H9 (cell line): ENCODE measurements around the gene CHRNA3. TPM values are rescaled to one million over a fixed set of nuclear protein-coding genes. Genes with fewer than 3 reads are reported as not detected.

Source experiments
- DNase-seq: peaks from one replicate; pipeline ENCODE4 v3.0.0-alpha.2; 2017
- H2AFZ ChIP-seq: one replicate; pipeline ENCODE4 v1.6.1; 2013; ENCODE audit warnings: mild to moderate bottlenecking, low read length, control low read depth, moderate library complexity
- H2AK5ac ChIP-seq: 2 replicates; pipeline ENCODE4 v1.6.1; 2013; ENCODE audit warnings: low read length, control low read depth, mixed read lengths; ENCODE audit not compliant: insufficient read length
- H2BK120ac ChIP-seq: one replicate; pipeline ENCODE4 v1.6.1; 2013; ENCODE audit warnings: low read depth, mild to moderate bottlenecking, low read length, control low read depth, inconsistent platforms; ENCODE audit not compliant: poor library complexity, severe bottlenecking
- H2BK12ac ChIP-seq: 2 replicates; pipeline ENCODE4 v1.6.1; 2013; ENCODE audit warnings: low read length, control low read depth, mixed read lengths, low read depth; ENCODE audit not compliant: insufficient read length
- H2BK15ac ChIP-seq: 2 replicates; pipeline ENCODE4 v1.6.1; 2013; ENCODE audit warnings: low read depth, low read length, control low read depth
- H2BK20ac ChIP-seq: one replicate; pipeline ENCODE4 v1.6.1; 2013; ENCODE audit warnings: low read depth, mild to moderate bottlenecking, low read length, control low read depth, inconsistent platforms; ENCODE audit not compliant: poor library complexity, severe bottlenecking
- H2BK5ac ChIP-seq: 2 replicates; pipeline ENCODE4 v1.6.1; 2013; ENCODE audit warnings: low read length, control low read depth, mixed read lengths; ENCODE audit not compliant: insufficient read length
- H3K14ac ChIP-seq: 2 replicates; pipeline ENCODE4 v1.6.1; 2013; ENCODE audit warnings: low read length, control low read depth; ENCODE audit not compliant: insufficient read depth
- H3K18ac ChIP-seq: 2 replicates; pipeline ENCODE4 v1.6.1; 2013; ENCODE audit warnings: low read depth, mild to moderate bottlenecking, mixed read lengths, low read length, control low read depth; ENCODE audit not compliant: insufficient read length
- H3K23ac ChIP-seq: 2 replicates; pipeline ENCODE4 v1.6.1; 2013; ENCODE audit warnings: low read length, control low read depth, mixed read lengths, low read depth; ENCODE audit not compliant: insufficient read length
- H3K23me2 ChIP-seq: 2 replicates; pipeline ENCODE4 v1.6.1; 2013; ENCODE audit warnings: low read depth, mild to moderate bottlenecking, mixed read lengths, low read length, control low read depth; ENCODE audit not compliant: insufficient read length, poor library complexity, severe bottlenecking
- H3K27ac ChIP-seq: 2 replicates; pipeline ENCODE4 v1.5.1; 2013; ENCODE audit warnings: low read length, control low read depth, mixed read lengths, low read depth; ENCODE audit not compliant: insufficient read length
- H3K27me3 ChIP-seq: 2 replicates; pipeline ENCODE4 v1.6.1; 2013; ENCODE audit warnings: low read length, control low read depth, inconsistent platforms; ENCODE audit not compliant: insufficient read depth
- H3K4ac ChIP-seq: 2 replicates; pipeline ENCODE4 v1.6.1; 2013; ENCODE audit warnings: low read depth, mild to moderate bottlenecking, control low read depth, inconsistent platforms, low read length, moderate library complexity
- H3K4me1 ChIP-seq: 2 replicates; pipeline ENCODE4 v1.6.1; 2013; ENCODE audit warnings: low read length, control low read depth, inconsistent platforms; ENCODE audit not compliant: insufficient read depth
- H3K4me2 ChIP-seq: 2 replicates; pipeline ENCODE4 v1.6.1; 2013; ENCODE audit warnings: low read length, control low read depth, mixed read lengths; ENCODE audit not compliant: insufficient read length, insufficient read depth
- H3K56ac ChIP-seq: 2 replicates; pipeline ENCODE4 v1.6.1; 2013; ENCODE audit warnings: low read depth, mild to moderate bottlenecking, mixed read lengths, low read length, control low read depth; ENCODE audit not compliant: insufficient read length
- H3K79me1 ChIP-seq: 2 replicates; pipeline ENCODE4 v1.6.1; 2013; ENCODE audit warnings: low read depth, mild to moderate bottlenecking, moderate library complexity, low read length, control low read depth, inconsistent platforms; ENCODE audit not compliant: insufficient read depth, poor library complexity, severe bottlenecking
- H3K79me2 ChIP-seq: 2 replicates; pipeline ENCODE4 v1.6.1; 2013; ENCODE audit warnings: low read length, control low read depth, inconsistent platforms; ENCODE audit not compliant: insufficient read depth
- H3K9ac ChIP-seq: 2 replicates; pipeline ENCODE4 v1.6.1; 2013; ENCODE audit warnings: low read length, control low read depth, mixed read lengths; ENCODE audit not compliant: insufficient read length; ENCODE audit errors: extremely low read depth
- H3K9me3 ChIP-seq: one replicate; pipeline ENCODE4 v1.6.1; 2013; ENCODE audit warnings: low read depth, low read length, inconsistent platforms; ENCODE audit not compliant: control insufficient read depth
- H3T11ph ChIP-seq: one replicate; pipeline ENCODE4 v1.6.1; 2013; ENCODE audit warnings: mild to moderate bottlenecking, low read length, control low read depth, inconsistent platforms
- H4K20me1 ChIP-seq: one replicate; pipeline ENCODE4 v1.6.1; 2013; ENCODE audit not compliant: control insufficient read depth, insufficient read length, insufficient read depth
- H4K5ac ChIP-seq: 2 replicates; pipeline ENCODE4 v1.6.1; 2013; ENCODE audit warnings: low read depth, mild to moderate bottlenecking, mixed read lengths, low read length, control low read depth; ENCODE audit not compliant: insufficient read length
- H4K8ac ChIP-seq: replicated peaks from 2 replicates; pipeline ENCODE4 v1.6.1; 2013; ENCODE audit warnings: low read length, control low read depth, mixed read lengths, low read depth; ENCODE audit not compliant: insufficient read length
- H4K91ac ChIP-seq: 2 replicates; pipeline ENCODE4 v1.6.1; 2013; ENCODE audit warnings: low read depth, mild to moderate bottlenecking, moderate library complexity, mixed read lengths, low read length, control low read depth; ENCODE audit not compliant: insufficient read length
- H3K27ac Mint-ChIP-seq, 3 experiments: 2 replicates in 2 of 3; 3 replicates in 1 of 3; pipeline ENCODE4 v1.8.0; 2020 to 2021; ENCODE audit warnings: mixed read lengths in 3 of 3, mild to moderate bottlenecking in 1 of 3, moderate library complexity in 1 of 3
- H3K27me3 Mint-ChIP-seq: 2 replicates; pipeline ENCODE4 v1.8.0; 2021; ENCODE audit warnings: low read depth, mild to moderate bottlenecking, moderate library complexity, mixed read lengths
- H3K36me3 Mint-ChIP-seq, 3 experiments: 2 replicates in 2 of 3; 3 replicates in 1 of 3; pipeline ENCODE4 v1.8.0; 2020 to 2021; ENCODE audit warnings: low read depth in 3 of 3, mixed read lengths in 3 of 3; ENCODE audit not compliant: insufficient read depth in 1 of 3
- H3K4me1 Mint-ChIP-seq, 2 experiments: 2 replicates each; pipeline ENCODE4 v1.8.0; 2020; ENCODE audit warnings: mixed read lengths in 2 of 2
- H3K4me3 Mint-ChIP-seq, 2 experiments: 2 replicates in 1 of 2; 3 replicates in 1 of 2; pipeline ENCODE4 v1.8.0; 2020 to 2021; ENCODE audit warnings: mild to moderate bottlenecking in 2 of 2, mixed read lengths in 2 of 2, moderate library complexity in 1 of 2
- H3K9me3 Mint-ChIP-seq, 2 experiments: 2 replicates in 1 of 2; 3 replicates in 1 of 2; pipeline ENCODE4 v1.8.0; 2020; ENCODE audit warnings: mild to moderate bottlenecking in 2 of 2, mixed read lengths in 2 of 2, moderate library complexity in 1 of 2
- CTCF ChIP-seq: fragments of 200-600 bp; sonication (generic); conservative IDR thresholded peaks from 3 replicates; pipeline ENCODE4 v1.8.0; 2021; ENCODE audit warnings: antibody characterized with exemption, mild to moderate bottlenecking
- WGBS: extraction: QIAGEN DNeasy Blood & Tissue Kit; methylation state at CpG from one replicate; pipeline ENCODE4 v1.1.7; 2013; ENCODE audit warnings: missing lambda C conversion rate, low lambda C conversion rate, mixed read lengths; ENCODE audit not compliant: insufficient read length; ENCODE audit errors: extremely low coverage; 5-methylcytosine and 5-hydroxymethylcytosine counted together
- total RNA-seq: library from RNA; stranded (reverse); gene quantifications from 2 replicates; pipeline ENCODE4 v1.2.1, GENCODE V29; 2021

CHRNA3 gene
- total RNA-seq, 1 experiment from 2014 or later = 0.81 TPM

DNA sequence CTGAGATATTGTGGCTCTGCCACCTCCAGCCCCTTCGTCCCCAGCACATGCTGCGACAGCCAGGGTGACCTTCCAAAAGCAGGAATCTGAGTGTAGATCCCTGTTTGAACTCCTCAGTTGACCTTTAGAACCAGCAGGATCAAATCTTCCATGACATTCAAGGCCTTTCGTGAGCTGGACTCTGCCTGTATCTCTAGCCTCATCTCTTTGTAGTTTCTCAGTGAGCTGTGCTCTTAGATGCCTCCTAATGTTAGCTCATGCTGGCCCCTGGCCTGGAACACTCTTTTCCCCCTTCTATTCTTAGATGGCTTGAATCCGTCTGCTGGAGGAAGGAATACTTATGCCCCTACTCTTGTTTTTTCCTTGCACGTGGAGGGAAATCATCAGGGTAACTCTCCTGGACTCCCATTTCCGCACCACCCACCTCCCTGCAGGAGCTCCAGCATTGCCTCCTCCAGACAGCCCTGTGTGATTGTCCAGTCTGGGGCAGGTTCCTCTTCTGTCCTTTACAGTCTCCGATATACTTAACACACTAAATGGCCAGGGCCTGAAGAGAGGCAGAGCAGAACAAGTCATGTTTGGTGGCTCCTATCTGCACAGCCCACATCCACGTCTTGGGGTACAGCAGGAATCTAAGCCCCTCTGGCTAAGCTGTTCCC, 46.9 kb upstream of the CHRNA3 start:
- no peak overlapping the region for H3K4me2 ChIP-seq
- H2AFZ ChIP-seq = no peak overlapping the region
- H3K56ac ChIP-seq = no peak overlapping the region
- H3K4me1 ChIP-seq = peaks cover 9% of the 10 kb centered on the region; the same call in 1 of the 2 replicates
- H3K79me2 ChIP-seq = no peaks in the 10 kb centered on the region
- H2BK5ac ChIP-seq = no peak overlapping the region
- H3K79me1 ChIP-seq = no peaks in the 10 kb centered on the region
- no peak overlapping the region for H4K5ac ChIP-seq
- DNase-seq = no peak
- Mint-ChIP-seq H3K4me1 (peaks cover 26 to 39% of the 10 kb centered on the region in 2 experiments), H3K27ac (no peak overlapping the region; a peak in 1 of 7 replicates), H3K4me3 (no peak overlapping the region), H3K27me3 (peaks cover 22% of the 10 kb centered on the region), H3K9me3 (no peaks in the 10 kb centered on the region), H3K36me3 (no peaks in the 10 kb centered on the region)
- no peak overlapping the region for H2BK20ac ChIP-seq
- H2BK12ac ChIP-seq = no peak overlapping the region
- H3K27ac ChIP-seq = no peak overlapping the region
- no peak overlapping the region for H2BK120ac ChIP-seq
- H4K8ac ChIP-seq = no peak overlapping the region
- H2AK5ac ChIP-seq = no peak overlapping the region
- no peak overlapping the region for H2BK15ac ChIP-seq
- no CpG with 5 or more reads among the region's 8 CpGs for WGBS
- H3K18ac ChIP-seq = no peak overlapping the region
- no peak overlapping the region for H3T11ph ChIP-seq
- no peak for TF ChIP-seq CTCF
- no peaks in the 10 kb centered on the region; the same call in 1 of the 2 replicates for H3K27me3 ChIP-seq
- H3K23ac ChIP-seq = no peak overlapping the region
- H4K20me1 ChIP-seq = no peaks in the 10 kb centered on the region
- no peak overlapping the region for H3K9ac ChIP-seq
- no peak overlapping the region; the same call in 1 of the 2 replicates for H3K14ac ChIP-seq
- no peaks in the 10 kb centered on the region for H3K23me2 ChIP-seq
- no peak overlapping the region for H3K4ac ChIP-seq
- H3K9me3 ChIP-seq = no peaks in the 10 kb centered on the region
- H4K91ac ChIP-seq = no peak overlapping the region
